ENCODE results near the gene TSPEAR.
A peak's percentile ranks its signal among the peaks of the same experiment; 100 is the strongest.

Gene TSPEAR

GRCh38 chr21:44461464-44462001, 249.8 kb downstream of the TSPEAR start:
- no peak for DNase-seq (ENCODE audit: low read depth)

GRCh38 chr21:44461005-44461404, 250.4 kb downstream of the TSPEAR start:
- no peak for DNase-seq (ENCODE audit: low read depth)

- no peak for DNase-seq (ENCODE audit: low read depth)
Observed at GRCh38 chr21:44460441-44460755, 251.0 kb downstream of the TSPEAR start.

- no peak for DNase-seq (ENCODE audit: low read depth)
Observed at GRCh38 chr21:44459712-44460440, 251.5 kb downstream of the TSPEAR start.

GRCh38 chr21:44458971-44459711, 252.2 kb downstream of the TSPEAR start:
- DNase-seq (ENCODE audit: low read depth) = no peak

GRCh38 chr21:44456915-44457736, 254.2 kb downstream of the TSPEAR start:
- DNase-seq (ENCODE audit: low read depth) = no peak

GRCh38 chr21:44456214-44456914, 255.0 kb downstream of the TSPEAR start:
- no peak for DNase-seq (ENCODE audit: low read depth)

GRCh38 chr21:44455524-44456213, 255.7 kb downstream of the TSPEAR start:
- DNase-seq (ENCODE audit: low read depth) = peak; percentile 5

- DNase-seq (ENCODE audit: low read depth) = peak; percentile 52
Observed at GRCh38 chr21:44454747-44455523, 256.4 kb downstream of the TSPEAR start, which contains the start of gene LRRC3. Gene LRRC3 (plus strand): TSS chr21:44455510. CDS start chr21:44456645, 1,135 bp downstream.

- DNase-seq (ENCODE audit: low read depth) = no peak
Observed at GRCh38 chr21:44454058-44454457, 257.3 kb downstream of the TSPEAR start.

GRCh38 chr21:44453120-44453519, 258.3 kb downstream of the TSPEAR start:
- no peak for DNase-seq (ENCODE audit: low read depth)

- no peak for DNase-seq (ENCODE audit: low read depth)
Observed at GRCh38 chr21:44450999-44451398, 260.4 kb downstream of the TSPEAR start.

- no peak for DNase-seq (ENCODE audit: low read depth)
Observed at GRCh38 chr21:44450402-44450801, 261.0 kb downstream of the TSPEAR start.

- DNase-seq (ENCODE audit: low read depth) = no peak
Observed at GRCh38 chr21:44449473-44450363, 261.7 kb downstream of the TSPEAR start.

GRCh38 chr21:44448651-44449131, 262.7 kb downstream of the TSPEAR start:
- DNase-seq (ENCODE audit: low read depth) = no peak
